Skeletal muscle satellite cell (primary cell): Measurements from ENCODE around the gene SPAG6. TPM values are rescaled to one million over a fixed set of nuclear protein-coding genes. Genes with fewer than 3 reads are reported as not detected.

ENCODE experiments used
- small RNA-seq: library from RNA; depleted of rRNA; stranded (forward); fragments of <200 nt; gene quantifications from one replicate; pipeline ENCODE3, GENCODE V24; 2012

Gene SPAG6

Small RNA genes within 50 kb of the gene (small RNA-seq; reads per million reads assigned to genes)
- gene AL158211.3, result not detected
